ENCODE measurements around the gene ACSL4. TPM values are rescaled to one million over a fixed set of nuclear protein-coding genes. Genes with fewer than 3 reads are reported as not detected.

ACSL4 gene
- polyA plus RNA-seq, 1 of the 3 experiments (the other 2 are of a cell fraction), result 18.1 TPM

- Histone ChIP-seq H4K20me1 (ENCODE audit: insufficient read depth) (no peaks in the 10 kb centered on the region), H3K4me1 (ENCODE audit: control insufficient read depth in 1 of 2, insufficient read depth in 2 of 2, low read depth in 1 of 2, low read length in 1 of 2) (no peaks in the 10 kb centered on the region; a peak in 1 of 4 replicates), H3K9me3 (no peaks in the 10 kb centered on the region), H3K27me3 (ENCODE audit: insufficient read depth) (no peaks in the 10 kb centered on the region), H3K27ac (ENCODE audit: low read depth in 2 of 2, low read length in 1 of 2) (no peak overlapping the region), H3K9ac (no peak overlapping the region), H3K9me2 (no peaks in the 10 kb centered on the region), H3K36me3 (replicated peaks in 1 of 2; ENCODE audit: control insufficient read depth in 1 of 2, insufficient read depth in 2 of 2, low read length in 1 of 2) (no peaks in the 10 kb centered on the region), H3K79me2 (ENCODE audit: insufficient read depth) (peaks cover 27% of the 10 kb centered on the region), H3K4me2 (no peak overlapping the region), H2AFZ (ENCODE audit: low read depth) (no peak overlapping the region), H3K4me3 (ENCODE audit: low read depth in 2 of 2, low read length in 1 of 2) (no peak overlapping the region), H3F3A (replicated peaks; ENCODE audit: insufficient read depth) (peaks cover 4% of the 10 kb centered on the region)
- TF ChIP-seq EP300 (IDR thresholded peaks at IDR 0.05; ENCODE audit: borderline replicate concordance in 1 of 2, low read depth in 1 of 2, low read length in 1 of 2) (no peak), MEF2A (IDR thresholded peaks at IDR 0.05; ENCODE audit: borderline replicate concordance, low read depth) (no peak), USF1 (IDR thresholded peaks at IDR 0.05; ENCODE audit: borderline replicate concordance, low read depth) (no peak), GATA2 (CRISPR knock-in tag; IDR thresholded peaks at IDR 0.05) (no peak), NRF1 (IDR thresholded peaks at IDR 0.05; ENCODE audit: low read depth, low read length) (no peak), CTCF (IDR thresholded peaks at IDR 0.05) (no peak), EZH2phosphoT487 (IDR thresholded peaks at IDR 0.05; ENCODE audit: borderline replicate concordance, low read depth) (no peak), SMC3 (IDR thresholded peaks at IDR 0.05; ENCODE audit: low read depth, low read length) (no peak), RCOR1 (IDR thresholded peaks at IDR 0.05; ENCODE audit: low read length) (no peak)
- POLR2A ChIA-PET, result no interaction called here
- no peak for DNase-seq
- 52% methylated on average over 5 of the region's 5 CpGs for WGBS (ENCODE audit: low lambda C conversion rate)
- CTCF ChIA-PET, result interaction anchor here (0.9 to 2.8 kb wide), 2 partner anchors 11 to 122 kb away, joined by 3 to 12 read pairs; no protein-coding TSS in a partner anchor
Observed at GRCh38 chrX:109735202-109735744, 2.2 kb upstream of the ACSL4 start.

GRCh38 chrX:109733613-109734083 lies 591 bp upstream of the ACSL4 start:
- peaks cover 4% of the 10 kb centered on the region for H3F3A ChIP-seq (replicated peaks; ENCODE audit: insufficient read depth)
- peak overlapping the region; percentile 58 to 77 for H3K4me3 ChIP-seq (ENCODE audit: low read depth in 2 of 2, low read length in 1 of 2)
- H3K9me2 ChIP-seq, result no peaks in the 10 kb centered on the region
- ChIA-PET CTCF (interaction anchor here (1.0 to 2.8 kb wide), 5 partner anchors 20 to 157 kb away, joined by 3 to 12 read pairs (median 5); no protein-coding TSS in a partner anchor), POLR2A (interaction anchor here (0.6 kb wide), 1 partner anchor 10 kb away, joined by 3 read pairs; no protein-coding TSS in a partner anchor)
- H3K4me1 ChIP-seq (ENCODE audit: control insufficient read depth in 1 of 2, insufficient read depth in 2 of 2, low read depth in 1 of 2, low read length in 1 of 2), result no peaks in the 10 kb centered on the region; a peak in 1 of 4 replicates
- 44% methylated on average over 15 of the region's 15 CpGs for WGBS (ENCODE audit: low lambda C conversion rate)
- peak overlapping the region; percentile 2 to 27; a peak in 2 of 4 replicates for H3K27ac ChIP-seq (ENCODE audit: low read depth in 2 of 2, low read length in 1 of 2)
- TF ChIP-seq TAF1 (IDR thresholded peaks at IDR 0.05; ENCODE audit: borderline replicate concordance, low read depth, low read length) (no peak), YY1 (IDR thresholded peaks at IDR 0.05; ENCODE audit: low read depth) (no peak), TEAD4 (IDR thresholded peaks at IDR 0.05; ENCODE audit: borderline replicate concordance, insufficient read depth) (no peak)
- no peaks in the 10 kb centered on the region for H3K36me3 ChIP-seq (replicated peaks in 1 of 2; ENCODE audit: control insufficient read depth in 1 of 2, insufficient read depth in 2 of 2, low read length in 1 of 2)
- peak overlapping the region; percentile 54; the same call in 1 of the 2 replicates for H3K9ac ChIP-seq
- H2AFZ ChIP-seq (ENCODE audit: low read depth), result peak overlapping the region; percentile 80
- H3K27me3 ChIP-seq (ENCODE audit: insufficient read depth), result no peaks in the 10 kb centered on the region
- no peaks in the 10 kb centered on the region for H4K20me1 ChIP-seq (ENCODE audit: insufficient read depth)
- peak overlapping the region; percentile 69; the same call in 1 of the 2 replicates for H3K4me2 ChIP-seq
- no peaks in the 10 kb centered on the region for H3K9me3 ChIP-seq
- H3K79me2 ChIP-seq (ENCODE audit: insufficient read depth), result peaks cover 43% of the 10 kb centered on the region
- no peak for DNase-seq

Measured in SK-N-SH (cell line).